CD4-positive, alpha-beta T cell (primary cell): Measurements from ENCODE around the gene FECH. TPM values are rescaled to one million over a fixed set of nuclear protein-coding genes. Genes with fewer than 3 reads are reported as not detected.

Experiments
- ATAC-seq: fragments of 200-7000 bp; cut with Tn5 transposase; one replicate; pipeline ENCODE4 v1.10.0; 2022; ENCODE audit warnings: mild to moderate bottlenecking; ENCODE audit not compliant: poor library complexity
- CTCF ChIA-PET: fragments of 350-600 bp; sonication (Branson Sonifier 250); formaldehyde crosslinking; loops from one replicate; lab custom pipeline; 2021; ENCODE audit warnings: antibody characterized with exemption, inconsistent platforms; lab: Charles Lee
- POLR2A ChIA-PET: fragments of 350-600 bp; sonication (Branson Sonifier 250); formaldehyde crosslinking; loops from one replicate; lab custom pipeline; 2021; ENCODE audit warnings: antibody characterized with exemption, inconsistent platforms; lab: Charles Lee
- DNase-seq, 14 experiments: peaks; one replicate each; pipeline ENCODE4 v3.0.0-alpha.2; 2013 to 2020; ENCODE audit warnings: mixed read lengths in 2 of 14
- H3K27ac ChIP-seq, 2 donors: one replicate each; pipeline versions ENCODE4 v1.5.1 to v1.7.0; 2013; ENCODE audit warnings: low read length in 2 of 2, low read depth in 1 of 2, mild to moderate bottlenecking in 1 of 2
- H3K27me3 ChIP-seq, 2 experiments: 1 replicate in 1 of 2; 2 replicates in 1 of 2; pipeline versions ENCODE4 v1.6.1 to v1.7.0; 2013; ENCODE audit warnings: low read length in 2 of 2, control low read depth in 1 of 2, mild to moderate bottlenecking in 1 of 2, moderate library complexity in 1 of 2; ENCODE audit not compliant: insufficient read depth in 2 of 2, control insufficient read depth in 1 of 2
- H3K36me3 ChIP-seq: one replicate; pipeline ENCODE4 v1.6.1; 2013; ENCODE audit warnings: low read length, control low read depth; ENCODE audit not compliant: insufficient read depth
- H3K4me1 ChIP-seq: one replicate; pipeline ENCODE4 v1.6.1; 2013; ENCODE audit warnings: low read length, control low read depth; ENCODE audit not compliant: insufficient read depth
- H3K4me3 ChIP-seq: one replicate; pipeline ENCODE4 v1.5.1; 2013; ENCODE audit warnings: mild to moderate bottlenecking, low read length, moderate library complexity
- H3K9me3 ChIP-seq, 2 experiments: 1 replicate in 1 of 2; 2 replicates in 1 of 2; pipeline versions ENCODE4 v1.6.1 to v1.7.0; 2013; ENCODE audit warnings: low read length in 2 of 2, mild to moderate bottlenecking in 2 of 2, control low read depth in 1 of 2, moderate library complexity in 1 of 2; ENCODE audit not compliant: control insufficient read depth in 1 of 2, insufficient read depth in 1 of 2
- H3K27ac Mint-ChIP-seq: one replicate; pipeline ENCODE4 v1.8.0; 2020; ENCODE audit warnings: mixed read lengths
- H3K27me3 Mint-ChIP-seq: one replicate; pipeline ENCODE4 v1.8.0; 2021; ENCODE audit warnings: mixed read lengths
- H3K36me3 Mint-ChIP-seq: one replicate; pipeline ENCODE4 v1.8.0; 2021; ENCODE audit warnings: low read depth, mixed read lengths
- H3K4me1 Mint-ChIP-seq: one replicate; pipeline ENCODE4 v1.8.0; 2021; ENCODE audit warnings: low read depth, mixed read lengths
- H3K4me3 Mint-ChIP-seq: one replicate; pipeline ENCODE4 v1.8.0; 2020; ENCODE audit warnings: mild to moderate bottlenecking, mixed read lengths
- H3K9me3 Mint-ChIP-seq: one replicate; pipeline ENCODE4 v1.8.0; 2020; ENCODE audit warnings: mixed read lengths
- intact Hi-C, 2 experiments: fragments of 100-400 bp; cut with DNase I in 1 of 2; cut with micrococcal nuclease in 1 of 2; formaldehyde crosslinking; loops; one replicate each; pipeline versions ENCODE4 v1.15.1 to v1.9.0; 2023 to 2025; cut with DNase I, micrococcal nuclease
- total RNA-seq, 174 experiments: library from RNA in 2 of 174; stranded (reverse) in 2 of 174; gene quantifications; one replicate each; pipeline ENCODE4 v1.2.3 and lab custom pipeline; 2021 to 2026
- TF ChIP-seq, protein P1 (sequence below): fragments of 200-600 bp; IDR thresholded peaks from one replicate; pipeline ENCODE4 v1.8.0; 2022; ENCODE audit warnings: antibody characterized with exemption, mild to moderate bottlenecking

The FECH gene
- total RNA-seq, 2 experiments from 2014 or later: 7.5 to 8.1 TPM

DNA sequence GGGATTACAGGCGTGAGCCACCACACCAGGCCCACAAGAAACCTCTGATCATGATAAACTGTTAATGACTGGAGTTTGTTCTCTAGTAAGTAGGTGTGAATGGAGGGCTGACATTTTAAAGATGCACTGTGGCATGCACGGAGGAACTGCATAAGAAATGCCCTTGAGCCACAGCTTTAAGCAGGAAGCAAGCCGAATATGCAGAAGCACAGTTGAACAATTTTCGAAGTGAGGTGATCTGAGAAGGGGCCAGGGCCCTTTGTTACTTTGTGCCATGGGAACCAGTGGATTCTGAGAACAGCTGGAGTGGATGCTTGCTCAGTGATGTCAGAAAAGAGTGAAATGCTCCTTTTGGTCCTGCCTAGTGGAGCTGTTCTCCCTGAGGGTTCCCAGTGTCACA, 16.3 kb downstream of the FECH start:
- Histone ChIP-seq H3K36me3 (peaks cover 50% of the 10 kb centered on the region), H3K27me3 (no peaks in the 10 kb centered on the region), H3K4me1 (no peaks in the 10 kb centered on the region), H3K9me3 (no peaks in the 10 kb centered on the region), H3K4me3 (no peak overlapping the region), H3K27ac (no peak overlapping the region)
- CTCF ChIA-PET: no interaction called here
- intact Hi-C loops: no loop called here
- Mint-ChIP-seq H3K4me1 (no peaks in the 10 kb centered on the region), H3K27ac (no peak overlapping the region), H3K9me3 (no peaks in the 10 kb centered on the region), H3K4me3 (no peak overlapping the region), H3K27me3 (no peaks in the 10 kb centered on the region), H3K36me3 (peaks cover 90% of the 10 kb centered on the region)
- TF ChIP-seq, protein P1, sequence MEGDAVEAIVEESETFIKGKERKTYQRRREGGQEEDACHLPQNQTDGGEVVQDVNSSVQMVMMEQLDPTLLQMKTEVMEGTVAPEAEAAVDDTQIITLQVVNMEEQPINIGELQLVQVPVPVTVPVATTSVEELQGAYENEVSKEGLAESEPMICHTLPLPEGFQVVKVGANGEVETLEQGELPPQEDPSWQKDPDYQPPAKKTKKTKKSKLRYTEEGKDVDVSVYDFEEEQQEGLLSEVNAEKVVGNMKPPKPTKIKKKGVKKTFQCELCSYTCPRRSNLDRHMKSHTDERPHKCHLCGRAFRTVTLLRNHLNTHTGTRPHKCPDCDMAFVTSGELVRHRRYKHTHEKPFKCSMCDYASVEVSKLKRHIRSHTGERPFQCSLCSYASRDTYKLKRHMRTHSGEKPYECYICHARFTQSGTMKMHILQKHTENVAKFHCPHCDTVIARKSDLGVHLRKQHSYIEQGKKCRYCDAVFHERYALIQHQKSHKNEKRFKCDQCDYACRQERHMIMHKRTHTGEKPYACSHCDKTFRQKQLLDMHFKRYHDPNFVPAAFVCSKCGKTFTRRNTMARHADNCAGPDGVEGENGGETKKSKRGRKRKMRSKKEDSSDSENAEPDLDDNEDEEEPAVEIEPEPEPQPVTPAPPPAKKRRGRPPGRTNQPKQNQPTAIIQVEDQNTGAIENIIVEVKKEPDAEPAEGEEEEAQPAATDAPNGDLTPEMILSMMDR: no peak
- ATAC-seq: no peak
- POLR2A ChIA-PET: no interaction called here
- DNase-seq: no peak

DNA sequence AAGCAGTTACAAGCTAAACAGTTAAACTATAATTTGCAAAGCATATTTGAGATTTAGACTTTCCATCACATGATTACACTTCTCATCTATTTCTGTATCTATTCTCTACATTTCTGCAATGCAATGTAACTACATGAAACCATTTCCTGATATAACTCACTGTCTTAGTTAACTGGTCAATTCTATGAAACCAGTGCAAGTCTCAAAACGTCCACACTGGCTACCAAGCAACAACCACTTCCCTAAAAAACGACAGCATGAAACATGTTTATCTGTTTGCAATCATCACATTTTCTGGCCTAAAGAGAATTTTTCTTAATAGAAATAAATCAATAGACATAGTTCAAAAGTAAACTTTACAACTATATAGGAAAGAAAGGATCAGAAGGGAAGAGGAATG, 17.4 kb downstream of the FECH start:
- Mint-ChIP-seq H3K27ac (no peak overlapping the region), H3K4me1 (no peaks in the 10 kb centered on the region), H3K36me3 (peaks cover 89% of the 10 kb centered on the region), H3K27me3 (no peaks in the 10 kb centered on the region), H3K9me3 (no peaks in the 10 kb centered on the region), H3K4me3 (no peak overlapping the region)
- ATAC-seq: no peak
- no peaks in the 10 kb centered on the region for H3K9me3 ChIP-seq
- H3K27ac ChIP-seq: no peak overlapping the region
- no peak for DNase-seq
- POLR2A ChIA-PET: no interaction called here
- no peaks in the 10 kb centered on the region for H3K27me3 ChIP-seq
- intact Hi-C loops: no loop called here
- TF ChIP-seq, protein P1: no peak
- peaks cover 50% of the 10 kb centered on the region for H3K36me3 ChIP-seq
- no peak overlapping the region for H3K4me3 ChIP-seq
- CTCF ChIA-PET: interaction anchor here (0.6 to 1.3 kb wide), 2 partner anchors 10 kb away, joined by 3 read pairs; no protein-coding TSS in a partner anchor
- no peaks in the 10 kb centered on the region for H3K4me1 ChIP-seq

- POLR2A ChIA-PET: no interaction called here
Observed at GRCh38 chr18:57561728-57562423, 24.6 kb downstream of the FECH start.

More at GRCh38 chr18:57561728-57562423, 24.6 kb downstream of the FECH start:
- peaks cover 23% of the 10 kb centered on the region for H3K36me3 ChIP-seq
- DNase-seq: peak in 6 of 14 experiments; percentile 2 to 72 (median 42)
- peaks cover 67% of the 10 kb centered on the region for H3K36me3 Mint-ChIP-seq
- CTCF ChIA-PET: interaction anchor here (0.6 to 1.2 kb wide), 7 partner anchors 10 to 859 kb away, joined by 3 to 10 read pairs (median 4); no protein-coding TSS in a partner anchor
- H3K4me3 ChIP-seq: no peak overlapping the region
- no peaks in the 10 kb centered on the region for H3K4me1 Mint-ChIP-seq
- TF ChIP-seq, protein P1: peak; percentile 99
- H3K27ac ChIP-seq: no peak overlapping the region
- H3K9me3 Mint-ChIP-seq: no peaks in the 10 kb centered on the region
- no peak overlapping the region for H3K4me3 Mint-ChIP-seq
- H3K27me3 ChIP-seq: no peaks in the 10 kb centered on the region
- H3K27me3 Mint-ChIP-seq: no peaks in the 10 kb centered on the region
- ATAC-seq: peak; percentile 56
- H3K27ac Mint-ChIP-seq: no peak overlapping the region
- intact Hi-C loops: loop anchor here (1.0 to 5.0 kb wide), 6 partner anchors 690 to 860 kb away; no protein-coding TSS in a partner anchor
- no peaks in the 10 kb centered on the region for H3K4me1 ChIP-seq
- H3K9me3 ChIP-seq: no peaks in the 10 kb centered on the region
